Smooth muscle cell (in vitro differentiated cells): ENCODE measurements around the gene POT1. TPM values are rescaled to one million over a fixed set of nuclear protein-coding genes. Genes with fewer than 3 reads are reported as not detected.

Experiments
- DNase-seq: peaks from one replicate; lab custom pipeline; 2025; ENCODE audit not compliant: unreplicated experiment; lab: John Stamatoyannopoulos, UW
- H2AFZ ChIP-seq: fragments of 200-600 bp; sonication (generic); 2 replicates; pipeline ENCODE4 v1.6.0; 2016; ENCODE audit warnings: antibody characterized with exemption, low read depth, mild to moderate bottlenecking
- H3F3A ChIP-seq: fragments of 200-600 bp; sonication (generic); 2 replicates; pipeline ENCODE4 v1.6.0; 2017; ENCODE audit warnings: antibody characterized with exemption, low read depth
- H3K27ac ChIP-seq: fragments of 200-600 bp; sonication (generic); 2 replicates; pipeline ENCODE4 v1.5.1; 2016; ENCODE audit warnings: low read depth, mild to moderate bottlenecking
- H3K27me3 ChIP-seq: fragments of 200-600 bp; sonication (generic); 2 replicates; pipeline ENCODE4 v1.6.1; 2016; ENCODE audit warnings: low read depth, mild to moderate bottlenecking
- H3K36me3 ChIP-seq: fragments of 200-600 bp; sonication (generic); 2 replicates; pipeline ENCODE4 v1.5.1; 2016; ENCODE audit warnings: low read depth
- H3K4me1 ChIP-seq: fragments of 200-600 bp; sonication (generic); 2 replicates; pipeline ENCODE4 v1.5.1; 2016; ENCODE audit warnings: low read depth
- H3K4me2 ChIP-seq: fragments of 200-600 bp; sonication (generic); 2 replicates; pipeline ENCODE4 v1.6.0; 2016; ENCODE audit warnings: mild to moderate bottlenecking
- H3K4me3 ChIP-seq: fragments of 200-600 bp; sonication (generic); 2 replicates; pipeline ENCODE4 v1.5.1; 2016; ENCODE audit warnings: mild to moderate bottlenecking
- H3K79me2 ChIP-seq: fragments of 200-600 bp; sonication (generic); 2 replicates; pipeline ENCODE4 v1.6.0; 2016; ENCODE audit warnings: low read depth, mild to moderate bottlenecking
- H3K9ac ChIP-seq: fragments of 200-600 bp; sonication (generic); 2 replicates; pipeline ENCODE4 v1.6.0; 2016; ENCODE audit warnings: low read depth
- H3K9me3 ChIP-seq: fragments of 200-600 bp; sonication (generic); replicated peaks from 2 replicates; pipeline ENCODE4 v1.5.1; 2016; ENCODE audit warnings: low read depth
- H4K20me1 ChIP-seq: fragments of 200-600 bp; sonication (generic); 2 replicates; pipeline ENCODE4 v1.6.0; 2016; ENCODE audit warnings: low read depth
- CTCF ChIP-seq: fragments of 200-600 bp; sonication (generic); IDR thresholded peaks from 2 replicates; pipeline ENCODE4 v1.5.1; 2017; ENCODE audit warnings: borderline replicate concordance, mild to moderate bottlenecking, antibody characterized with exemption; ENCODE audit not compliant: insufficient read depth, poor library complexity, severe bottlenecking
- WGBS: methylation state at CpG from one replicate; pipeline ENCODE4 v1.1.7; 2016; ENCODE audit warnings: low lambda C conversion rate; 5-methylcytosine and 5-hydroxymethylcytosine counted together
- polyA plus RNA-seq: library from polyadenylated mRNA; unstranded; fragments of >200 nt; fragmentation: Nextera tagmentation; extraction: Ambion mirVana; gene quantifications from 2 replicates; pipeline ENCODE4 v1.2.1, GENCODE V29; 2016
- total RNA-seq: library from RNA; depleted of rRNA; stranded (reverse); fragments of >200 nt; gene quantifications from 2 replicates; pipeline ENCODE4 v1.2.3, GENCODE V29; 2014

Gene POT1
- total and polyA plus RNA-seq, 2 experiments from 2014 or later: 12.2 to 35.5 TPM

- Histone ChIP-seq H3K4me2 (no peak overlapping the region), H3K36me3 (no peaks in the 10 kb centered on the region), H4K20me1 (no peaks in the 10 kb centered on the region), H3F3A (no peaks in the 10 kb centered on the region), H3K9ac (no peak overlapping the region), H3K79me2 (no peaks in the 10 kb centered on the region), H3K4me3 (no peak overlapping the region), H3K9me3 (no peaks in the 10 kb centered on the region), H3K27ac (no peak overlapping the region), H3K27me3 (peaks cover 4% of the 10 kb centered on the region), H2AFZ (no peak overlapping the region), H3K4me1 (no peaks in the 10 kb centered on the region)
- DNase-seq: no peak
- 93% methylated on average over 4 of the region's 4 CpGs for WGBS
- no peak for TF ChIP-seq CTCF
Measured at GRCh38 chr7:124773938-124774337, 155.7 kb downstream of the POT1 start.

DNA sequence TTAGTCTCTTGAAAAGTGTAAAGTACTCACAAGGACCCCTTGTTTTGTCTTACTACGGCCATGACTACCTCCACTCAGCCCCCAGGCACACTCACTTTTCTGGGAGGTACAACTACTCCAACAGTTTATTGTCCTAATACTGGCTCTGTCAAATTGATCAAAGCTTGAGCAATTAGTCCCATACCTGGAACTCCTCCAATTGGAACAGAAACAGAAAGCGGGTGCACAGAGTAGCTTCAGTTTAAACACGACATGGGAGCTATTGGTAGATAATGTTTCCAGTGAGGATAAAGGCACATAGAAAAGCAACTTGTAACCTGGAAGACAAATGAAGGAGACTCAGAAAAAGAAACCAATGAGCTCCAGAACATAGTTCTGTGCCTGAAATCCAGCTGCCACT lies 156.3 kb downstream of the POT1 start:
- no peak for TF ChIP-seq CTCF
- H3K79me2 ChIP-seq: no peaks in the 10 kb centered on the region
- no peaks in the 10 kb centered on the region for H3K9me3 ChIP-seq
- H3K4me1 ChIP-seq: no peaks in the 10 kb centered on the region
- no peaks in the 10 kb centered on the region for H3F3A ChIP-seq
- peaks cover 4% of the 10 kb centered on the region for H3K27me3 ChIP-seq
- H3K9ac ChIP-seq: no peak overlapping the region
- DNase-seq: no peak
- no peaks in the 10 kb centered on the region for H4K20me1 ChIP-seq
- H3K4me2 ChIP-seq: no peak overlapping the region
- H2AFZ ChIP-seq: no peak overlapping the region
- H3K36me3 ChIP-seq: no peaks in the 10 kb centered on the region
- no peak overlapping the region for H3K4me3 ChIP-seq
- WGBS: 85% methylated on average over 3 of the region's 3 CpGs
- no peak overlapping the region for H3K27ac ChIP-seq

Other genes starting within 250 kb of the POT1 start
- gene GPR37, start 164.0 kb downstream of the POT1 start, total RNA-seq: 1.3 and 3.5 TPM in 2 replicates
- 0.38 and 6.0 TPM in 2 replicates for gene GPR37, start 164.0 kb downstream of the POT1 start, polyA plus RNA-seq